GM12878 (cell line): Measurements from ENCODE around the gene KAZN. TPM values are rescaled to one million over a fixed set of nuclear protein-coding genes. Genes with fewer than 3 reads are reported as not detected.

Source experiments
- ATAC-seq: fragments of 200-7000 bp; cut with Tn5 transposase; 3 replicates; pipeline ENCODE4 v1.9.1; 2020; ENCODE audit warnings: mild to moderate bottlenecking, moderate library complexity
- BruUV-seq: library from RNA; stranded (reverse); fragments of 400-500 nt; replicated peaks from 2 replicates; lab custom pipeline; 2021; lab: Mats Ljungman, UMichigan
- CTCF ChIA-PET: fragments of 300-600 bp; sonication (Branson Sonifier 250); formaldehyde crosslinking; extraction: SDS; loops from one replicate; lab custom pipeline; 2021; ENCODE audit warnings: inconsistent platforms; lab: Yijun Ruan, JAX
- POLR2A ChIA-PET: fragments of 350-600 bp; formaldehyde crosslinking; extraction: SDS; loops from one replicate; lab custom pipeline; 2021; ENCODE audit warnings: inconsistent platforms; lab: Charles Lee
- RAD21 ChIA-PET: fragments of 300-600 bp; sonication (Branson Sonifier 250); formaldehyde crosslinking; loops from one replicate; lab custom pipeline; 2023; ENCODE audit warnings: antibody characterized with exemption; ENCODE audit not compliant: unreplicated experiment; lab: Charles Lee
- SMC1A ChIA-PET: fragments of 300-600 bp; sonication (Branson Sonifier 250); formaldehyde crosslinking; loops from one replicate; lab custom pipeline; 2023; ENCODE audit not compliant: unreplicated experiment, uncharacterized antibody; lab: Charles Lee
- DNase-seq: peaks from one replicate; pipeline ENCODE4 v3.0.0-alpha.2; 2011; ENCODE audit warnings: low read depth, low spot score
- FAIRE-seq: peaks from 3 replicates; lab custom pipeline; 2011; peaks lifted over from hg19 to GRCh38; lab: Jason Lieb, UNC
- H2AFZ ChIP-seq: 2 replicates; pipeline ENCODE4 v1.6.0; 2011; ENCODE audit warnings: low read depth, low read length, control low read depth; ENCODE audit not compliant: control insufficient read depth
- H3K27ac ChIP-seq: 2 replicates; pipeline ENCODE4 v1.5.1; 2011; ENCODE audit warnings: control low read depth; ENCODE audit not compliant: control insufficient read depth, insufficient read depth
- H3K27me3 ChIP-seq, 2 experiments: replicated peaks in 1 of 2; 2 replicates each; pipeline versions ENCODE4 v1.6.0 to v1.6.1; 2011; ENCODE audit warnings: low read length in 1 of 2; ENCODE audit not compliant: control insufficient read depth in 2 of 2, insufficient read depth in 2 of 2
- H3K36me3 ChIP-seq, 2 experiments: 2 replicates each; pipeline ENCODE4 v1.5.1; 2011; ENCODE audit warnings: low read length in 1 of 2; ENCODE audit not compliant: control insufficient read depth in 2 of 2, insufficient read depth in 2 of 2
- H3K4me1 ChIP-seq: 2 replicates; pipeline ENCODE4 v1.6.1; 2011; ENCODE audit warnings: mild to moderate bottlenecking, low read length, moderate library complexity, mixed read lengths; ENCODE audit not compliant: control insufficient read depth, insufficient read depth
- H3K4me2 ChIP-seq: 2 replicates; pipeline ENCODE4 v1.6.0; 2011; ENCODE audit warnings: control low read depth; ENCODE audit not compliant: control insufficient read depth, insufficient read depth
- H3K4me3 ChIP-seq: fragments of 200-600 bp; sonication (generic); 2 replicates; pipeline ENCODE4 v1.5.1; 2016
- H3K79me2 ChIP-seq: 2 replicates; pipeline ENCODE4 v1.6.0; 2011; ENCODE audit warnings: low read length; ENCODE audit not compliant: control insufficient read depth, insufficient read depth
- H3K9ac ChIP-seq: 2 replicates; pipeline ENCODE4 v1.8.0; 2011; ENCODE audit warnings: low read length, control low read depth, mixed read lengths; ENCODE audit not compliant: control insufficient read depth, insufficient read depth
- H3K9me3 ChIP-seq: replicated peaks from 3 replicates; pipeline ENCODE4 v1.5.1; 2011; ENCODE audit warnings: mild to moderate bottlenecking, low read length; ENCODE audit not compliant: control insufficient read depth, insufficient read depth
- H4K20me1 ChIP-seq: 2 replicates; pipeline ENCODE4 v1.6.0; 2011; ENCODE audit not compliant: control insufficient read depth, insufficient read depth
- BRCA1 ChIP-seq: IDR thresholded peaks from 2 replicates; pipeline ENCODE4 v1.6.1; 2011; ENCODE audit warnings: low read depth, low read length, improper control_type of control experiment
- CBX5 ChIP-seq: sonication (generic); IDR thresholded peaks from 2 replicates; pipeline ENCODE4 v1.6.1; 2016; ENCODE audit warnings: low read depth, moderate library complexity, mild to moderate bottlenecking, inconsistent platforms
- CHD2 ChIP-seq: IDR thresholded peaks from 2 replicates; pipeline ENCODE4 v1.6.1; 2011; ENCODE audit warnings: low read depth, low read length, improper control_type of control experiment, borderline replicate concordance
- CREB1 ChIP-seq: IDR thresholded peaks from 2 replicates; pipeline ENCODE4 v1.6.1; 2012; ENCODE audit warnings: low read depth, mild to moderate bottlenecking, inconsistent platforms
- ESRRA ChIP-seq: IDR thresholded peaks from 2 replicates; pipeline ENCODE4 v1.6.1; 2012; ENCODE audit warnings: mild to moderate bottlenecking, low read length, improper control_type of control experiment
- NR2F1 ChIP-seq: fragments of 450-650 bp; conservative IDR thresholded peaks from 2 replicates; pipeline ENCODE4 v1.6.1; 2017; ENCODE audit warnings: mild to moderate bottlenecking
- RBBP5 ChIP-seq: fragments of 200-600 bp; sonication (generic); conservative IDR thresholded peaks from 2 replicates; pipeline ENCODE4 v1.6.1; 2016
- RUNX3 ChIP-seq: IDR thresholded peaks from 2 replicates; pipeline ENCODE4 v1.6.1; 2012; ENCODE audit warnings: low read length, inconsistent platforms
- SREBF2 ChIP-seq: IDR thresholded peaks from 2 replicates; pipeline ENCODE4 v1.6.1; 2012; ENCODE audit warnings: mild to moderate bottlenecking, low read length
- SUZ12 ChIP-seq: fragments of 200-600 bp; sonication (generic); IDR thresholded peaks from one replicate; pipeline ENCODE4 v1.6.1; 2018; ENCODE audit warnings: antibody characterized with exemption, mild to moderate bottlenecking; ENCODE audit not compliant: unreplicated experiment
- TCF3 ChIP-seq: IDR thresholded peaks from 2 replicates; pipeline ENCODE4 v1.6.1; 2012; ENCODE audit warnings: low read depth, mild to moderate bottlenecking, low read length, borderline replicate concordance; ENCODE audit not compliant: insufficient read depth
- ZNF24 ChIP-seq: fragments of 450-650 bp; IDR thresholded peaks from 2 replicates; pipeline ENCODE4 v1.6.1; 2017; ENCODE audit warnings: antibody characterized with exemption, mild to moderate bottlenecking
- WGBS: methylation state at CpG from one replicate; pipeline ENCODE4 v1.1.6; 2016; ENCODE audit warnings: low lambda C conversion rate; ENCODE audit not compliant: insufficient replicate concordance, insufficient coverage; ENCODE audit errors: missing lambda C conversion rate; 5-methylcytosine and 5-hydroxymethylcytosine counted together
- in situ Hi-C: fragments of 300-500 bp; cut with MboI; formaldehyde crosslinking; loops from 9 replicates; pipeline ENCODE4 v1.14.3; 2018; ENCODE audit warnings: mixed read lengths
- intact Hi-C: fragments of 100-400 bp; cut with micrococcal nuclease; formaldehyde crosslinking; loops from one replicate; pipeline ENCODE4 v1.14.2; 2022; ENCODE audit not compliant: unreplicated experiment
- polyA plus RNA-seq, 11 experiments: library from polyadenylated mRNA; depleted of rRNA in 4 of 11; unstranded in 6 of 11; stranded (reverse) in 5 of 11; fragments of >200 nt; fragmentation: Nextera tagmentation in 4 of 11; fragmentation: Illumina TruSeq in 1 of 11; extraction: Ambion mirVana in 4 of 11; extraction: Trizol in 1 of 11; gene quantifications; 1 replicate in 1 of 11; 2 replicates in 10 of 11; pipeline versions ENCODE4 v1.2.1 to v1.2.3, GENCODE V29; 2011 to 2016; ENCODE audit warnings: inconsistent platforms in 2 of 11, missing spikeins in 2 of 11, low read depth in 1 of 11
- total RNA-seq, 4 experiments: library from RNA; depleted of rRNA in 3 of 4; stranded (reverse); fragments of >200 nt in 3 of 4; fragmentation: Illumina TruSeq in 1 of 4; extraction: Trizol in 1 of 4; gene quantifications; 2 replicates each; pipeline versions ENCODE4 v1.2.1 to v1.2.3, GENCODE V29; 2013 to 2021
- TF ChIP-seq, protein P1 (sequence below): fragments of 450-650 bp; IDR thresholded peaks from 2 replicates; pipeline ENCODE4 v1.6.1; 2016; ENCODE audit warnings: mild to moderate bottlenecking
- TF ChIP-seq, protein P2 (sequence below): fragments of 150-350 bp; IDR thresholded peaks from 2 replicates; pipeline ENCODE4 v1.6.1; 2016; ENCODE audit warnings: low read depth, low read length

KAZN gene
- total and polyA plus RNA-seq, 10 of the 15 experiments (the other 5 are each of a cell fraction or from before 2014, with no cell fraction given): 0.72 to 4.0 (median 1.2) TPM

- Histone ChIP-seq H3K9ac (no peak overlapping the region), H3K4me2 (no peak overlapping the region), H3K36me3 (no peaks in the 10 kb centered on the region), H3K79me2 (no peaks in the 10 kb centered on the region), H4K20me1 (no peaks in the 10 kb centered on the region), H3K4me3 (no peak overlapping the region), H3K27me3 (no peaks in the 10 kb centered on the region), H3K9me3 (no peaks in the 10 kb centered on the region), H3K4me1 (no peaks in the 10 kb centered on the region), H3K27ac (no peak overlapping the region)
- DNase-seq: no peak
- no TSS peak for BruUV-seq
- in situ Hi-C loops (no loop called here), intact Hi-C loops (loop anchor here (5.0 kb wide), 2 partner anchors 272 to 327 kb away; no protein-coding TSS in a partner anchor)
- WGBS: 18% methylated on average over 4 of the region's 4 CpGs
- no peak for FAIRE-seq
- ChIA-PET RAD21 (no interaction called here), POLR2A (no interaction called here), CTCF (interaction anchor here (1.0 to 1.1 kb wide), 2 partner anchors 252 to 272 kb away, joined by 3 to 4 read pairs; no protein-coding TSS in a partner anchor)
- no peak for ATAC-seq
- TF ChIP-seq TCF3 (no peak), NR2F1 (no peak), RUNX3 (no peak), ESRRA (no peak), CBX5 (no peak), ZNF24 (no peak), SREBF2 (no peak), BRCA1 (no peak), RBBP5 (no peak), CHD2 (no peak), SUZ12 (no peak), CREB1 (no peak)
- TF ChIP-seq, protein P1, sequence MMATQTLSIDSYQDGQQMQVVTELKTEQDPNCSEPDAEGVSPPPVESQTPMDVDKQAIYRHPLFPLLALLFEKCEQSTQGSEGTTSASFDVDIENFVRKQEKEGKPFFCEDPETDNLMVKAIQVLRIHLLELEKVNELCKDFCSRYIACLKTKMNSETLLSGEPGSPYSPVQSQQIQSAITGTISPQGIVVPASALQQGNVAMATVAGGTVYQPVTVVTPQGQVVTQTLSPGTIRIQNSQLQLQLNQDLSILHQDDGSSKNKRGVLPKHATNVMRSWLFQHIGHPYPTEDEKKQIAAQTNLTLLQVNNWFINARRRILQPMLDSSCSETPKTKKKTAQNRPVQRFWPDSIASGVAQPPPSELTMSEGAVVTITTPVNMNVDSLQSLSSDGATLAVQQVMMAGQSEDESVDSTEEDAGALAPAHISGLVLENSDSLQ: no peak
- TF ChIP-seq, protein P2, sequence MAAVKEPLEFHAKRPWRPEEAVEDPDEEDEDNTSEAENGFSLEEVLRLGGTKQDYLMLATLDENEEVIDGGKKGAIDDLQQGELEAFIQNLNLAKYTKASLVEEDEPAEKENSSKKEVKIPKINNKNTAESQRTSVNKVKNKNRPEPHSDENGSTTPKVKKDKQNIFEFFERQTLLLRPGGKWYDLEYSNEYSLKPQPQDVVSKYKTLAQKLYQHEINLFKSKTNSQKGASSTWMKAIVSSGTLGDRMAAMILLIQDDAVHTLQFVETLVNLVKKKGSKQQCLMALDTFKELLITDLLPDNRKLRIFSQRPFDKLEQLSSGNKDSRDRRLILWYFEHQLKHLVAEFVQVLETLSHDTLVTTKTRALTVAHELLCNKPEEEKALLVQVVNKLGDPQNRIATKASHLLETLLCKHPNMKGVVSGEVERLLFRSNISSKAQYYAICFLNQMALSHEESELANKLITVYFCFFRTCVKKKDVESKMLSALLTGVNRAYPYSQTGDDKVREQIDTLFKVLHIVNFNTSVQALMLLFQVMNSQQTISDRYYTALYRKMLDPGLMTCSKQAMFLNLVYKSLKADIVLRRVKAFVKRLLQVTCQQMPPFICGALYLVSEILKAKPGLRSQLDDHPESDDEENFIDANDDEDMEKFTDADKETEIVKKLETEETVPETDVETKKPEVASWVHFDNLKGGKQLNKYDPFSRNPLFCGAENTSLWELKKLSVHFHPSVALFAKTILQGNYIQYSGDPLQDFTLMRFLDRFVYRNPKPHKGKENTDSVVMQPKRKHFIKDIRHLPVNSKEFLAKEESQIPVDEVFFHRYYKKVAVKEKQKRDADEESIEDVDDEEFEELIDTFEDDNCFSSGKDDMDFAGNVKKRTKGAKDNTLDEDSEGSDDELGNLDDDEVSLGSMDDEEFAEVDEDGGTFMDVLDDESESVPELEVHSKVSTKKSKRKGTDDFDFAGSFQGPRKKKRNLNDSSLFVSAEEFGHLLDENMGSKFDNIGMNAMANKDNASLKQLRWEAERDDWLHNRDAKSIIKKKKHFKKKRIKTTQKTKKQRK: no peak
- TF ChIP-seq, all 136 proteins: peak for 0
- H2AFZ ChIP-seq: no peak overlapping the region
- SMC1A ChIA-PET: no interaction called here
These were observed 176.5 kb downstream of the KAZN start for GRCh38 chr1:14774988-14775387.
